ENCODE results near the gene SERF1B. TPM values are rescaled to one million over a fixed set of nuclear protein-coding genes. Genes with fewer than 3 reads are reported as not detected.

Gene SERF1B
- total RNA-seq (2022; extraction: Qiagen RNA extraction) = 71.2 to 87.2 TPM (median 78.7 TPM) in 5 replicates

GRCh38 chr5:70025106-70025844 is at the start of gene SERF1B:
TSS of gene SERF1B (plus strand) at chr5:70025251. CDS start at chr5:70025452, 201 bp downstream.

Other genes starting within 250 kb of the SERF1B start
- 38.1 to 46.8 TPM (median 43.8 TPM) in 5 replicates for gene SMN2, start 24.4 kb downstream of the SERF1B start, total RNA-seq (2022; extraction: Qiagen RNA extraction)